Measurements from ENCODE around the gene ABHD1. TPM values are rescaled to one million over a fixed set of nuclear protein-coding genes. Genes with fewer than 3 reads are reported as not detected.

Gene ABHD1
- total and polyA plus RNA-seq, 12 donors: 0.61 to 6.0 (median 1.5) TPM; not detected in 1

DNA sequence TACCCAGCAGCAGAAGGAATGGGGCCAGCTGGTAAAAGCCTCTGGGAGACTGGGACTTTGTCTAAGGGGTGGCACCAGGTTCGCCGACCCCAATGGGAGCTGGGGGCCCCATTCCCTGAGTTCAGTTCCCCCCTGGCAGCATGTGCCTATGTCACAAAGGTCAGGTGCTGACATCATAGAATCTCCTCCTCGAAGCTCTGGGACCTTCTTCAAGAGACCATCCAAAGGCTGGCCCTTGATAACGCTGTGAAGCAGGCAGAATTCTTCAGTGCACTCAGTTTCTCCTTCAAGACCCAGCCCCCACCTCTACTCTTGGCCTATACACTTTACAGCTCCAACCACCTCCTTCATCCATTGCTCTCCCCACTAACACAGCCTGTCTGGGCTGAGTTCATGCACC, 15.7 kb downstream of the ABHD1 start, which contains the start of gene PRR30:
PRR30 (minus strand) TSS at position 101 of the 400 bp plus-strand sequence. CDS start 1,081 bp downstream, outside the sequence.
- 73 to 83% (median 81%) methylated on average over 4 of the region's 4 CpGs for WGBS, 4 donors
- TF ChIP-seq POLR2A (IDR thresholded peaks at IDR 0.05): no peak
- TF ChIP-seq, protein P1, sequence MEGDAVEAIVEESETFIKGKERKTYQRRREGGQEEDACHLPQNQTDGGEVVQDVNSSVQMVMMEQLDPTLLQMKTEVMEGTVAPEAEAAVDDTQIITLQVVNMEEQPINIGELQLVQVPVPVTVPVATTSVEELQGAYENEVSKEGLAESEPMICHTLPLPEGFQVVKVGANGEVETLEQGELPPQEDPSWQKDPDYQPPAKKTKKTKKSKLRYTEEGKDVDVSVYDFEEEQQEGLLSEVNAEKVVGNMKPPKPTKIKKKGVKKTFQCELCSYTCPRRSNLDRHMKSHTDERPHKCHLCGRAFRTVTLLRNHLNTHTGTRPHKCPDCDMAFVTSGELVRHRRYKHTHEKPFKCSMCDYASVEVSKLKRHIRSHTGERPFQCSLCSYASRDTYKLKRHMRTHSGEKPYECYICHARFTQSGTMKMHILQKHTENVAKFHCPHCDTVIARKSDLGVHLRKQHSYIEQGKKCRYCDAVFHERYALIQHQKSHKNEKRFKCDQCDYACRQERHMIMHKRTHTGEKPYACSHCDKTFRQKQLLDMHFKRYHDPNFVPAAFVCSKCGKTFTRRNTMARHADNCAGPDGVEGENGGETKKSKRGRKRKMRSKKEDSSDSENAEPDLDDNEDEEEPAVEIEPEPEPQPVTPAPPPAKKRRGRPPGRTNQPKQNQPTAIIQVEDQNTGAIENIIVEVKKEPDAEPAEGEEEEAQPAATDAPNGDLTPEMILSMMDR (IDR thresholded peaks at IDR 0.05): no peak
- intact Hi-C loops (cut with DNase I): no loop called here

GRCh38 chr2:27143285-27143684, 19.7 kb downstream of the ABHD1 start:
- no peaks in the 10 kb centered on the region for H3K27me3 ChIP-seq
- no peaks in the 10 kb centered on the region for H3K9me3 ChIP-seq (replicated peaks in 1 of 3)
- 77 to 88% (median 82%) methylated on average over 1 of the region's 1 CpG for WGBS, 4 donors
- TF ChIP-seq POLR2A (IDR thresholded peaks at IDR 0.05): no peak
- DNase-seq: no peak
- intact Hi-C loops (cut with DNase I): no loop called here
- H3K27ac ChIP-seq: no peak overlapping the region
- no peaks in the 10 kb centered on the region for H3K4me1 ChIP-seq (replicated peaks in 1 of 2)
- no peaks in the 10 kb centered on the region for H3K36me3 ChIP-seq (replicated peaks in 1 of 2)
- no peak overlapping the region for H3K4me3 ChIP-seq

More for the DNA sequence above, 15.7 kb downstream of the ABHD1 start, which contains the start of gene PRR30:
- no peak for DNase-seq
- Histone ChIP-seq H3K4me3 (no peak within 1 kb of the TSS), H3K27me3 (no peaks in the 10 kb centered on the region), H3K27ac (no peak within 1 kb of the TSS), H3K4me1 (replicated peaks in 1 of 2) (no peaks in the 10 kb centered on the region), H3K9me3 (replicated peaks in 1 of 3) (no peaks in the 10 kb centered on the region), H3K36me3 (replicated peaks in 1 of 2) (no peaks in the 10 kb centered on the region)

DNA sequence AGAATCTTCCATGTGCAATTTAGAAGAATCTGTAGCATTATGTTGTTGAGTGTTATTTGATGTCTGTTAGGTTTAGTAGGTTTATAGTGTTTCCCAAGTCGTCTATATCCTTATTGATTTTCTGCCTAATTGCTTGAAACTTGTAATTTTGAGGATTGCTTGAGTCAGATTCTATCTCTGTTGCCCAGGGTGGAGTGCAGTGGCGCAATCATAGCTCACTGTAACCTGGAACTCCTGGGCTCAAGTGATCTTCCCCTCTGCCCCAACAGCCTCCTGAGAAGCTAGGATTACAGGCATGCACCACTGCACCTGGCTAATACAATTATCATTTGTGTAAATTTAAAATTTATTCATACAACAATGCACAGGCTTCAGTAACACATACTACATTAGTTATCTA, 22.1 kb downstream of the ABHD1 start:
- intact Hi-C loops (cut with DNase I): no loop called here

DNA sequence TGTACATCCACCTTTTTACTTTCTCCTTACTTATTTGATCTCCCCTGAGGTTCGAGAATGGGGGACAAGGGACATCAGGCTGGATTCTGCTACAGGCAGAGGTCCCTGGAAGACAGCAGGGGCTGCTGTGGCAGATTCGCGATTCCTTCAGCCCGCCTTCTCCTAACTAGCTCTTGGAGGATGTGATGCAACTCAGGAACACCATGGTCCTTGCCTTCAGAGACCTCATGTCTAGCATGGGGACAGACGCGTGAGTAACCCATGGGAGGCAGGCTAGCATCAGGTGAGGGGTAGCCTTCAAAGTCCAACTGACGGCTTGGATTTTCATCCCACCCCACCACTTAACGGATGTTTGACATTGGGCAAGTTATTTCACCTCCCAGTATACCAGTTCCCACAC, 24.3 kb downstream of the ABHD1 start:
- Histone ChIP-seq H3K27ac (no peak overlapping the region), H3K4me3 (no peak overlapping the region), H3K4me1 (replicated peaks in 1 of 2) (no peaks in the 10 kb centered on the region), H3K27me3 (no peaks in the 10 kb centered on the region), H3K9me3 (replicated peaks in 1 of 3) (no peaks in the 10 kb centered on the region), H3K36me3 (replicated peaks in 1 of 2) (no peaks in the 10 kb centered on the region)
- no peak for DNase-seq
- 86 to 91% (median 88%) methylated on average over 8 of the region's 8 CpGs for WGBS, 4 donors
- TF ChIP-seq, protein P1 (IDR thresholded peaks at IDR 0.05): no peak
- TF ChIP-seq POLR2A (IDR thresholded peaks at IDR 0.05): no peak
- intact Hi-C loops (cut with DNase I): no loop called here

More for the DNA sequence above, 22.1 kb downstream of the ABHD1 start:
- TF ChIP-seq, protein P1 (IDR thresholded peaks at IDR 0.05): no peak
- TF ChIP-seq POLR2A (IDR thresholded peaks at IDR 0.05): no peak
- Histone ChIP-seq H3K4me3 (no peak overlapping the region), H3K27ac (no peak overlapping the region), H3K4me1 (replicated peaks in 1 of 2) (no peaks in the 10 kb centered on the region), H3K36me3 (replicated peaks in 1 of 2) (no peaks in the 10 kb centered on the region), H3K9me3 (replicated peaks in 1 of 3) (no peaks in the 10 kb centered on the region), H3K27me3 (no peaks in the 10 kb centered on the region)
- no peak for DNase-seq
- WGBS, 4 donors: 86 to 90% (median 89%) methylated on average over 2 of the region's 2 CpGs

DNA sequence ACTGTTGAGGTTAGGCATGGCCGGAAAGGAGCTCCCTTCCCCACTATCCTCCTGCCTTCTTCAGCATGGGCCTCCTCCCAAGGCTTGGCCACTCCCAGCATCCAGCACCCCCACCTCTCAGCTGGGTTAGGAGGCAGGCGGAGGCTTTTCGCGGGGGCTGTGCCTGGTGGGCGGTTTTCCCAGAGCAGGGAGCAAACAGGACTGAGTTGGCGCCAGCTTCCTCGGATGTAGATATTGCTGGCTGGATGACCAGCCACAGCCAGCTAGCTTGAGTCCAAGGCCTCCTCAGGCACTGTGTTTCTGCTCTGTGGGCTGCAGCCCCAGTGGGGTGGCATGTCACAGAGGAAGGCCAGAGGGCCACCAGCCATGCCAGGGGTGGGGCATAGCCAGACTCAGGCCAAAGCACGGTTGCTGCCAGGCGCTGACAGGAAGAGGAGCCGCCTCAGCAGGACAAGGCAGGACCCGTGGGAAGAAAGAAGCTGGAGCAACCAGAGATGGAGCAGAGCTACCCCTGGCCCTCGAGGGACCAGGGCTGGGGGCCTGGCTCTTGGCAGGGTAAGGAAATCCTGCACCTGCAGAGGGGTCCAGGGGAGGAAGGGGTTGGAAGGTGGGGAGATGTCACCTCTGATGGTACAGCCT, 25.3 kb downstream of the ABHD1 start, which contains the start of gene TCF23:
TCF23 (plus strand) TSS at position 204 of the 639 bp plus-strand sequence; CDS start at position 334, 130 bp downstream.
- 73 to 80% (median 74%) methylated on average over 5 to 12 of the region's 12 CpGs for WGBS, 4 donors
- intact Hi-C loops (cut with DNase I): no loop called here
- Histone ChIP-seq H3K36me3 (replicated peaks in 1 of 2) (no peaks in the 10 kb centered on the region), H3K4me1 (replicated peaks in 1 of 2) (no peaks in the 10 kb centered on the region), H3K9me3 (replicated peaks in 1 of 3) (no peaks in the 10 kb centered on the region), H3K27me3 (no peaks in the 10 kb centered on the region), H3K4me3 (no peak within 1 kb of the TSS), H3K27ac (no peak within 1 kb of the TSS)
- TF ChIP-seq, protein P1 (IDR thresholded peaks at IDR 0.05): no peak
- no peak for TF ChIP-seq POLR2A (IDR thresholded peaks at IDR 0.05)
- DNase-seq: no peak

Data from adrenal gland (tissue), 12 donors.